GM23338 (cell line): ENCODE results near the gene CDH23.

ENCODE experiments used
- CREB1 ChIP-seq: fragments of 250-450 bp; sonication (Bioruptor Pico); IDR thresholded peaks from 2 replicates; pipeline ENCODE4 v1.5.0; 2020; ENCODE audit warnings: low read depth, mild to moderate bottlenecking, moderate library complexity
- ETS1 ChIP-seq: IDR thresholded peaks from 2 replicates; pipeline ENCODE4 v1.6.1; 2016; ENCODE audit warnings: antibody characterized with exemption
- EZH2 ChIP-seq: fragments of 200-600 bp; sonication (generic); IDR thresholded peaks from one replicate; pipeline ENCODE4 v1.8.0; 2017; ENCODE audit warnings: antibody characterized with exemption, mild to moderate bottlenecking, low read depth; ENCODE audit not compliant: unreplicated experiment
- EZH2phosphoT487 ChIP-seq: fragments of 200-600 bp; sonication (generic); IDR thresholded peaks from one replicate; pipeline ENCODE4 v1.8.1; 2018; ENCODE audit warnings: antibody characterized with exemption; ENCODE audit not compliant: unreplicated experiment
- JUNB ChIP-seq: IDR thresholded peaks from one replicate; pipeline ENCODE4 v1.6.1; 2016; ENCODE audit warnings: antibody characterized with exemption; ENCODE audit not compliant: unreplicated experiment
- NANOG ChIP-seq: IDR thresholded peaks from 2 replicates; pipeline ENCODE4 v1.6.1; 2016; ENCODE audit warnings: antibody characterized with exemption, borderline replicate concordance
- POLR2AphosphoS5 ChIP-seq: IDR thresholded peaks from 2 replicates; pipeline ENCODE4 v1.6.1; 2016; ENCODE audit warnings: antibody characterized with exemption, low read depth
- STAT1 ChIP-seq: IDR thresholded peaks from one replicate; pipeline ENCODE4 v1.6.1; 2016; ENCODE audit warnings: antibody characterized with exemption; ENCODE audit not compliant: unreplicated experiment
- ZNF114 ChIP-seq: fragments of 250-450 bp; sonication (Bioruptor Pico); IDR thresholded peaks from 2 replicates; pipeline ENCODE4 v1.5.0; 2020; ENCODE audit warnings: mild to moderate bottlenecking, moderate library complexity
- ZNF331 ChIP-seq: fragments of 250-450 bp; sonication (Bioruptor Pico); IDR thresholded peaks from 2 replicates; pipeline ENCODE4 v1.5.0; 2020; ENCODE audit warnings: low read depth, mild to moderate bottlenecking, moderate library complexity
- ZNF462 ChIP-seq: fragments of 250-450 bp; sonication (Bioruptor Pico); IDR thresholded peaks from 2 replicates; pipeline ENCODE4 v1.5.0; 2020; ENCODE audit warnings: mild to moderate bottlenecking, moderate library complexity
- TF ChIP-seq, protein P1 (sequence below), 2 experiments: fragments of 200-600 bp in 1 of 2; sonication (generic) in 1 of 2; conservative IDR thresholded peaks; 2 replicates each; pipeline versions ENCODE4 v1.5.1 to v1.6.1; 2016 to 2017; ENCODE audit warnings: antibody characterized with exemption in 2 of 2, low read depth in 2 of 2, mild to moderate bottlenecking in 2 of 2, moderate library complexity in 1 of 2
- TF ChIP-seq, protein P2 (sequence below): IDR thresholded peaks from one replicate; pipeline ENCODE4 v1.6.1; 2018; ENCODE audit warnings: antibody characterized with exemption; ENCODE audit not compliant: unreplicated experiment

DNA sequence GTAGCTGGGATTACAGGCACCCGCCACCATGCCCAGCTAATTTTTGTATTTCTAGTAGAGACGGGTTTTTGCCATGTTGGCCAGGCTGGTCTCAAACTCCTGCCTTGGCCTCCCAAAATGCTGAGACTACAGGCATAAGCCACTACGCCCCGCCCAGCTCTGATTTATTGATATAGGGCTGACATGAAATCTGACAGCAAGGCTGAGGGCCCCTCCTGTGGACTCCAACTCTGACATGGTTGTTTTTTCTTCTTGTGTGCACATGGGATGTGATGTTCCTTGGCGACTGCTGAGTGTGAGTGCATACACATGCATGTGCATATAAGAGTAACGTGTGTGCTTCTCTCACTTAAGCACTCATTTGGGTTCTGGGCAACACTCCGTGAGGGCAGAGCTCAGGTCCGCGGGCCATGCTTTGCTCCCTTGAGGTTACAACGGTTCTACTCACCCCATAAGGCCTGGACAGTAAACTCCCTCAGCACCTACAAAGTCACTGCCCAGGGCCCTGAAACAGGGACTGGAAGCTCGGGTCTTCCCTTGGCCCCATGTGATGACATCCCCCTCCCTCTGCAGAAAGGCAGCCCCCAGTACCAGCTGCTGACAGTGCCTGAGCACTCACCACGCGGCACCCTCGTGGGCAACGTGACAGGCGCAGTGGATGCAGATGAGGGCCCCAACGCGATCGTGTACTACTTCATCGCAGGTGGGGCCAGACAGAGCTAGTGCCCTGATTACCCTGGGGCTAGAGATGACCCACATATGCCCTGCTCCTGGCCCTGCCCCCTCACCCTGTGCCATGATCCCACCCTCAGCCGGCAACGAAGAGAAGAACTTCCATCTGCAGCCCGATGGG, 410.2 kb downstream of the CDH23 start:
- TF ChIP-seq POLR2AphosphoS5 = no peak
- TF ChIP-seq, protein P1, sequence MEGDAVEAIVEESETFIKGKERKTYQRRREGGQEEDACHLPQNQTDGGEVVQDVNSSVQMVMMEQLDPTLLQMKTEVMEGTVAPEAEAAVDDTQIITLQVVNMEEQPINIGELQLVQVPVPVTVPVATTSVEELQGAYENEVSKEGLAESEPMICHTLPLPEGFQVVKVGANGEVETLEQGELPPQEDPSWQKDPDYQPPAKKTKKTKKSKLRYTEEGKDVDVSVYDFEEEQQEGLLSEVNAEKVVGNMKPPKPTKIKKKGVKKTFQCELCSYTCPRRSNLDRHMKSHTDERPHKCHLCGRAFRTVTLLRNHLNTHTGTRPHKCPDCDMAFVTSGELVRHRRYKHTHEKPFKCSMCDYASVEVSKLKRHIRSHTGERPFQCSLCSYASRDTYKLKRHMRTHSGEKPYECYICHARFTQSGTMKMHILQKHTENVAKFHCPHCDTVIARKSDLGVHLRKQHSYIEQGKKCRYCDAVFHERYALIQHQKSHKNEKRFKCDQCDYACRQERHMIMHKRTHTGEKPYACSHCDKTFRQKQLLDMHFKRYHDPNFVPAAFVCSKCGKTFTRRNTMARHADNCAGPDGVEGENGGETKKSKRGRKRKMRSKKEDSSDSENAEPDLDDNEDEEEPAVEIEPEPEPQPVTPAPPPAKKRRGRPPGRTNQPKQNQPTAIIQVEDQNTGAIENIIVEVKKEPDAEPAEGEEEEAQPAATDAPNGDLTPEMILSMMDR (conservative IDR thresholded peaks at IDR 0.05; ENCODE audit: low read depth in 2 of 2) = no peak
- TF ChIP-seq NANOG = no peak
- no peak for TF ChIP-seq EZH2
- no peak for TF ChIP-seq CREB1 (CRISPR knock-in tag)
- no peak for TF ChIP-seq JUNB
- TF ChIP-seq EZH2phosphoT487 = no peak
- TF ChIP-seq, protein P2, sequence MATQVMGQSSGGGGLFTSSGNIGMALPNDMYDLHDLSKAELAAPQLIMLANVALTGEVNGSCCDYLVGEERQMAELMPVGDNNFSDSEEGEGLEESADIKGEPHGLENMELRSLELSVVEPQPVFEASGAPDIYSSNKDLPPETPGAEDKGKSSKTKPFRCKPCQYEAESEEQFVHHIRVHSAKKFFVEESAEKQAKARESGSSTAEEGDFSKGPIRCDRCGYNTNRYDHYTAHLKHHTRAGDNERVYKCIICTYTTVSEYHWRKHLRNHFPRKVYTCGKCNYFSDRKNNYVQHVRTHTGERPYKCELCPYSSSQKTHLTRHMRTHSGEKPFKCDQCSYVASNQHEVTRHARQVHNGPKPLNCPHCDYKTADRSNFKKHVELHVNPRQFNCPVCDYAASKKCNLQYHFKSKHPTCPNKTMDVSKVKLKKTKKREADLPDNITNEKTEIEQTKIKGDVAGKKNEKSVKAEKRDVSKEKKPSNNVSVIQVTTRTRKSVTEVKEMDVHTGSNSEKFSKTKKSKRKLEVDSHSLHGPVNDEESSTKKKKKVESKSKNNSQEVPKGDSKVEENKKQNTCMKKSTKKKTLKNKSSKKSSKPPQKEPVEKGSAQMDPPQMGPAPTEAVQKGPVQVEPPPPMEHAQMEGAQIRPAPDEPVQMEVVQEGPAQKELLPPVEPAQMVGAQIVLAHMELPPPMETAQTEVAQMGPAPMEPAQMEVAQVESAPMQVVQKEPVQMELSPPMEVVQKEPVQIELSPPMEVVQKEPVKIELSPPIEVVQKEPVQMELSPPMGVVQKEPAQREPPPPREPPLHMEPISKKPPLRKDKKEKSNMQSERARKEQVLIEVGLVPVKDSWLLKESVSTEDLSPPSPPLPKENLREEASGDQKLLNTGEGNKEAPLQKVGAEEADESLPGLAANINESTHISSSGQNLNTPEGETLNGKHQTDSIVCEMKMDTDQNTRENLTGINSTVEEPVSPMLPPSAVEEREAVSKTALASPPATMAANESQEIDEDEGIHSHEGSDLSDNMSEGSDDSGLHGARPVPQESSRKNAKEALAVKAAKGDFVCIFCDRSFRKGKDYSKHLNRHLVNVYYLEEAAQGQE = no peak
- no peak for TF ChIP-seq ZNF331 (CRISPR knock-in tag)
- TF ChIP-seq ZNF462 (CRISPR knock-in tag) = no peak
- no peak for TF ChIP-seq STAT1
- TF ChIP-seq ETS1 = no peak
- no peak for TF ChIP-seq ZNF114 (CRISPR knock-in tag)
